Right cardiac atrium (tissue), 5 donors: ENCODE results near the gene B3GNT4. TPM values are rescaled to one million over a fixed set of nuclear protein-coding genes. Genes with fewer than 3 reads are reported as not detected.

Source experiments
- ATAC-seq, 2 donors: fragments of 200-7000 bp; cut with Tn5 transposase; one replicate each; pipeline versions ENCODE4 v1.8.0 to v1.9.1; 2020; ENCODE audit warnings: moderate library complexity in 2 of 2, mild to moderate bottlenecking in 1 of 2
- DNase-seq, 3 donors: peaks; one replicate each; pipeline ENCODE4 v3.0.0-alpha.2; 2020
- H3K27ac ChIP-seq: one replicate; pipeline ENCODE4 v1.5.1; 2013; ENCODE audit warnings: mild to moderate bottlenecking, low read length, control low read depth, moderate library complexity
- H3K27me3 ChIP-seq: one replicate; pipeline ENCODE4 v1.6.1; 2013; ENCODE audit not compliant: control insufficient read depth, insufficient read depth
- H3K4me1 ChIP-seq: one replicate; pipeline ENCODE4 v1.6.1; 2013; ENCODE audit warnings: low read length; ENCODE audit not compliant: control insufficient read depth, insufficient read depth
- H3K4me3 ChIP-seq: one replicate; pipeline ENCODE4 v1.5.1; 2013; ENCODE audit warnings: low read length, control low read depth
- H3K9me3 ChIP-seq: one replicate; pipeline ENCODE4 v1.6.1; 2013; ENCODE audit warnings: low read length; ENCODE audit not compliant: control insufficient read depth
- WGBS: extraction: QIAGEN DNeasy Blood & Tissue Kit; methylation state at CpG from one replicate; pipeline ENCODE4 v1.1.7; 2013; 5-methylcytosine and 5-hydroxymethylcytosine counted together
- intact Hi-C, 4 donors: fragments of 100-400 bp; cut with DNase I; formaldehyde crosslinking; loops; one replicate each; pipeline versions ENCODE4 v1.11.0 to v1.14.0; 2022 to 2023
- polyA plus RNA-seq: library from polyadenylated mRNA; stranded (reverse); fragments of 200-250 nt; gene quantifications from one replicate; pipeline ENCODE4 v1.2.3, GENCODE V29; 2013
- total RNA-seq, 4 donors: library from RNA; stranded (reverse); fragmentation: NEBNext Ultra II Directional; extraction: Animal tissue kit (Norgen Biotek cat#: 25700); gene quantifications; one replicate each; pipeline ENCODE4 v1.2.1, GENCODE V29; 2021
- donor health status: healthy with polysubstance abuse.
- donor health status: DM: no; HTN: yes; CAD: no.
- donor health status: DM: no; HTN: no; CAD: no.
- donor health status: DM: no; HTN: yes; CAD: no; lungs with severe emphysema.
- donor health status: DM: yes; HTN: yes; CAD: no.

B3GNT4 gene
- total and polyA plus RNA-seq, 5 donors, result 0.29 to 0.36 TPM; not detected in 3

- H3K4me1 ChIP-seq, result peaks cover 5% of the 10 kb centered on the region
- no peaks in the 10 kb centered on the region for H3K9me3 ChIP-seq
- DNase-seq (peak in 1 of 3 donors; percentile 64), ATAC-seq (no peak)
- H3K27ac ChIP-seq, result no peak overlapping the region
- peak overlapping the region; percentile 16 for H3K4me3 ChIP-seq
- intact Hi-C loops, result no loop called here
- H3K27me3 ChIP-seq, result no peaks in the 10 kb centered on the region
- 7% methylated on average over 55 of the region's 55 CpGs for WGBS
Observed at GRCh38 chr12:122226366-122227125, 23.0 kb downstream of the B3GNT4 start.

GRCh38 chr12:122227341-122227740 is 23.8 kb downstream of the B3GNT4 start:
- H3K4me3 ChIP-seq, result no peak overlapping the region
- no peaks in the 10 kb centered on the region for H3K27me3 ChIP-seq
- intact Hi-C loops, result no loop called here
- DNase-seq (peak in 1 of 3 donors; percentile 62), ATAC-seq (no peak)
- peaks cover 5% of the 10 kb centered on the region for H3K4me1 ChIP-seq
- no peaks in the 10 kb centered on the region for H3K9me3 ChIP-seq
- 92% methylated on average over 17 of the region's 17 CpGs for WGBS
- no peak overlapping the region for H3K27ac ChIP-seq

- H3K27ac ChIP-seq, result no peak overlapping the region
- peaks cover 5% of the 10 kb centered on the region for H3K4me1 ChIP-seq
- WGBS, result 92% methylated on average over 5 of the region's 5 CpGs
- DNase-seq (no peak), ATAC-seq (no peak)
- H3K9me3 ChIP-seq, result no peaks in the 10 kb centered on the region
- H3K27me3 ChIP-seq, result no peaks in the 10 kb centered on the region
- intact Hi-C loops, result no loop called here
- H3K4me3 ChIP-seq, result no peak overlapping the region
Observed at GRCh38 chr12:122228092-122228491, 24.6 kb downstream of the B3GNT4 start.

GRCh38 chr12:122230798-122231197 is 27.3 kb downstream of the B3GNT4 start:
- 72% methylated on average over 6 of the region's 6 CpGs for WGBS
- ATAC-seq, result no peak

GRCh38 chr12:122232691-122233090 is 29.2 kb downstream of the B3GNT4 start:
- Histone ChIP-seq H3K9me3 (no peaks in the 10 kb centered on the region), H3K27ac (no peak overlapping the region), H3K27me3 (no peaks in the 10 kb centered on the region), H3K4me3 (no peak overlapping the region), H3K4me1 (no peaks in the 10 kb centered on the region)
- DNase-seq (no peak), ATAC-seq (no peak)
- intact Hi-C loops, result no loop called here
- WGBS, result 97% methylated on average over 10 of the region's 10 CpGs

More at GRCh38 chr12:122230798-122231197, 27.3 kb downstream of the B3GNT4 start:
- intact Hi-C loops, result no loop called here
- Histone ChIP-seq H3K9me3 (no peaks in the 10 kb centered on the region), H3K4me3 (no peak overlapping the region), H3K27ac (no peak overlapping the region), H3K4me1 (peaks cover 5% of the 10 kb centered on the region), H3K27me3 (no peaks in the 10 kb centered on the region)
- DNase-seq, result no peak

- DNase-seq (no peak), ATAC-seq (no peak)
- H3K4me3 ChIP-seq, result no peak overlapping the region
- intact Hi-C loops, result no loop called here
- no peaks in the 10 kb centered on the region for H3K4me1 ChIP-seq
- no peak overlapping the region for H3K27ac ChIP-seq
- H3K27me3 ChIP-seq, result no peaks in the 10 kb centered on the region
- WGBS, result 80% methylated on average over 7 of the region's 7 CpGs
- no peaks in the 10 kb centered on the region for H3K9me3 ChIP-seq
Observed at GRCh38 chr12:122235741-122236140, 32.2 kb downstream of the B3GNT4 start.

- H3K4me1 ChIP-seq, result no peaks in the 10 kb centered on the region
- H3K27ac ChIP-seq, result no peak overlapping the region
- no peak for ATAC-seq
- H3K4me3 ChIP-seq, result no peak overlapping the region
- intact Hi-C loops, result no loop called here
- 92% methylated on average over 5 of the region's 5 CpGs for WGBS
- H3K27me3 ChIP-seq, result no peaks in the 10 kb centered on the region
- no peak for DNase-seq
- no peaks in the 10 kb centered on the region for H3K9me3 ChIP-seq
Observed at GRCh38 chr12:122238861-122239260, 35.4 kb downstream of the B3GNT4 start.

- intact Hi-C loops, result no loop called here
- Histone ChIP-seq H3K4me1 (no peaks in the 10 kb centered on the region), H3K9me3 (no peaks in the 10 kb centered on the region), H3K27me3 (no peaks in the 10 kb centered on the region), H3K27ac (no peak overlapping the region), H3K4me3 (no peak overlapping the region)
- 80% methylated on average over 6 of the region's 6 CpGs for WGBS
- ATAC-seq (no peak), DNase-seq (no peak)
Observed at GRCh38 chr12:122243965-122244364, 40.5 kb downstream of the B3GNT4 start.

GRCh38 chr12:122244565-122245371 is 41.3 kb downstream of the B3GNT4 start:
- WGBS, result 82% methylated on average over 11 of the region's 11 CpGs
- ATAC-seq, result no peak
- Histone ChIP-seq H3K9me3 (no peaks in the 10 kb centered on the region), H3K4me3 (no peak overlapping the region), H3K4me1 (no peaks in the 10 kb centered on the region), H3K27me3 (no peaks in the 10 kb centered on the region), H3K27ac (no peak overlapping the region)
- intact Hi-C loops, result no loop called here
- DNase-seq, result no peak

- Histone ChIP-seq H3K9me3 (no peaks in the 10 kb centered on the region), H3K27me3 (no peaks in the 10 kb centered on the region), H3K4me1 (no peaks in the 10 kb centered on the region), H3K4me3 (no peak overlapping the region), H3K27ac (no peak overlapping the region)
- intact Hi-C loops, result no loop called here
- ATAC-seq, result no peak
- 100% methylated on average over 1 of the region's 1 CpG for WGBS
- no peak for DNase-seq
Observed at GRCh38 chr12:122245553-122245952, 42.0 kb downstream of the B3GNT4 start.

- DNase-seq, result no peak
- H3K27ac ChIP-seq, result no peak overlapping the region
- 93% methylated on average over 6 of the region's 6 CpGs for WGBS
- intact Hi-C loops, result no loop called here
- H3K4me1 ChIP-seq, result no peaks in the 10 kb centered on the region
- no peak overlapping the region for H3K4me3 ChIP-seq
- ATAC-seq, result no peak
- no peaks in the 10 kb centered on the region for H3K27me3 ChIP-seq
- no peaks in the 10 kb centered on the region for H3K9me3 ChIP-seq
Observed at GRCh38 chr12:122250047-122250446, 46.5 kb downstream of the B3GNT4 start.
